Kidney epithelial cell (primary cell): ENCODE data around the gene RAB20. TPM values are rescaled to one million over a fixed set of nuclear protein-coding genes. Genes with fewer than 3 reads are reported as not detected.

Experiments
- DNase-seq: peaks from one replicate; pipeline ENCODE4 v3.0.0-alpha.2; 2010; ENCODE audit warnings: low read depth
- H3K27me3 ChIP-seq: 2 replicates; pipeline ENCODE4 v1.6.0; 2011; ENCODE audit warnings: low read length; ENCODE audit not compliant: control insufficient read depth, insufficient read depth
- H3K36me3 ChIP-seq: 2 replicates; pipeline ENCODE4 v1.5.1; 2011; ENCODE audit warnings: low read length; ENCODE audit not compliant: control insufficient read depth, insufficient read depth
- H3K4me3 ChIP-seq: 2 replicates; pipeline ENCODE4 v1.5.1; 2011; ENCODE audit warnings: low read depth, mild to moderate bottlenecking, control low read depth, low read length
- total RNA-seq: library from RNA; depleted of rRNA; stranded (reverse); fragments of >200 nt; gene quantifications from 2 replicates; pipeline ENCODE4 v1.2.3, GENCODE V29; 2015
- TF ChIP-seq, protein P1 (sequence below): IDR thresholded peaks from 2 replicates; pipeline ENCODE4 v1.5.1; 2011; ENCODE audit warnings: mild to moderate bottlenecking, moderate library complexity, low read length, control low read depth, inconsistent platforms; ENCODE audit not compliant: insufficient read depth, poor library complexity, severe bottlenecking

Gene RAB20
- total RNA-seq, 1 donor from 2014 or later: 7.4 TPM

DNA sequence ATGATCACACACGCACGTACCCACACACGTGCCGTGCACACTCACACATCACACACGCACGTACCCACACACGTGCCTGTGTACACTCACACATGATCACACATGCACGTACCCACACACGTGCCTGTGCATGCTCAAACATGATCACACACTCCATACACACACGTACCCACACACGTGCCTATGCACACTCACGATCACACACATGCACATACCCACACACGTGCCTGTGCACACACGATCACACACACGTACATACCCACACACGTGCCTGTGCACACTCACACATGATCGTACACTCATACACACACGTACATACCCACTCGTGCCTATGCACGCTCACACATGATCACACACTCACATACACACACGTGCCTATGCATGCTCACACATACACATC is 86.8 kb downstream of the RAB20 start:
- TF ChIP-seq, protein P1, sequence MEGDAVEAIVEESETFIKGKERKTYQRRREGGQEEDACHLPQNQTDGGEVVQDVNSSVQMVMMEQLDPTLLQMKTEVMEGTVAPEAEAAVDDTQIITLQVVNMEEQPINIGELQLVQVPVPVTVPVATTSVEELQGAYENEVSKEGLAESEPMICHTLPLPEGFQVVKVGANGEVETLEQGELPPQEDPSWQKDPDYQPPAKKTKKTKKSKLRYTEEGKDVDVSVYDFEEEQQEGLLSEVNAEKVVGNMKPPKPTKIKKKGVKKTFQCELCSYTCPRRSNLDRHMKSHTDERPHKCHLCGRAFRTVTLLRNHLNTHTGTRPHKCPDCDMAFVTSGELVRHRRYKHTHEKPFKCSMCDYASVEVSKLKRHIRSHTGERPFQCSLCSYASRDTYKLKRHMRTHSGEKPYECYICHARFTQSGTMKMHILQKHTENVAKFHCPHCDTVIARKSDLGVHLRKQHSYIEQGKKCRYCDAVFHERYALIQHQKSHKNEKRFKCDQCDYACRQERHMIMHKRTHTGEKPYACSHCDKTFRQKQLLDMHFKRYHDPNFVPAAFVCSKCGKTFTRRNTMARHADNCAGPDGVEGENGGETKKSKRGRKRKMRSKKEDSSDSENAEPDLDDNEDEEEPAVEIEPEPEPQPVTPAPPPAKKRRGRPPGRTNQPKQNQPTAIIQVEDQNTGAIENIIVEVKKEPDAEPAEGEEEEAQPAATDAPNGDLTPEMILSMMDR: no peak
- Histone ChIP-seq H3K36me3 (peaks cover 1% of the 10 kb centered on the region), H3K27me3 (no peaks in the 10 kb centered on the region), H3K4me3 (no peak overlapping the region)
- no peak for DNase-seq

Other genes starting within 250 kb of the RAB20 start
- gene NAXD, start 53.8 kb upstream of the RAB20 start, total RNA-seq: 25.6 and 27.9 TPM in 2 replicates
- 66.7 and 73.6 TPM in 2 replicates for gene CARS2, start 144.4 kb upstream of the RAB20 start, total RNA-seq
- 12.6 and 14.7 TPM in 2 replicates for gene ING1, start 152.0 kb upstream of the RAB20 start, total RNA-seq